ENCODE data around the gene ZBTB16.

DNA sequence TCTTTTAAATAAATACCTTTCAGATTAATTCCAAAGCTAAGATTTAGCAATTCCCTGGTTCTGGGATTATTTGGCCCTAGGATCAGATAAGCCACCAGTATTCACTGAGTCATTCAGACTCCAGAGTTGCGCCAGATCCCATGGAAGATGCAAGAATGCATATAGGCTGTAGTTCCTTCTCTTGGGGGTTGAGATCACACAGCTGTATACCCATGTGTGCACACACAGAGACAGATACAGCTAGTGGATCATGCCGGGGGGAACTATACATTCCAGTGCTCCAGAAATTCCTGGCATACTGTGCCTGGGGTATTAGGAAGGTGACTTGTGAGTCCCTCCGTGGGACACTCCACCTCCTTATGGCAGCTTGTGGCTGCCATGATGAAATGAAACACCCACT lies 75.4 kb downstream of the ZBTB16 start:
- TF ChIP-seq, protein P1, sequence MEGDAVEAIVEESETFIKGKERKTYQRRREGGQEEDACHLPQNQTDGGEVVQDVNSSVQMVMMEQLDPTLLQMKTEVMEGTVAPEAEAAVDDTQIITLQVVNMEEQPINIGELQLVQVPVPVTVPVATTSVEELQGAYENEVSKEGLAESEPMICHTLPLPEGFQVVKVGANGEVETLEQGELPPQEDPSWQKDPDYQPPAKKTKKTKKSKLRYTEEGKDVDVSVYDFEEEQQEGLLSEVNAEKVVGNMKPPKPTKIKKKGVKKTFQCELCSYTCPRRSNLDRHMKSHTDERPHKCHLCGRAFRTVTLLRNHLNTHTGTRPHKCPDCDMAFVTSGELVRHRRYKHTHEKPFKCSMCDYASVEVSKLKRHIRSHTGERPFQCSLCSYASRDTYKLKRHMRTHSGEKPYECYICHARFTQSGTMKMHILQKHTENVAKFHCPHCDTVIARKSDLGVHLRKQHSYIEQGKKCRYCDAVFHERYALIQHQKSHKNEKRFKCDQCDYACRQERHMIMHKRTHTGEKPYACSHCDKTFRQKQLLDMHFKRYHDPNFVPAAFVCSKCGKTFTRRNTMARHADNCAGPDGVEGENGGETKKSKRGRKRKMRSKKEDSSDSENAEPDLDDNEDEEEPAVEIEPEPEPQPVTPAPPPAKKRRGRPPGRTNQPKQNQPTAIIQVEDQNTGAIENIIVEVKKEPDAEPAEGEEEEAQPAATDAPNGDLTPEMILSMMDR (conservative IDR thresholded peaks at IDR 0.05; ENCODE audit: low read depth in 2 of 2) = no peak
- no peak for TF ChIP-seq POLR2AphosphoS5 (IDR thresholded peaks at IDR 0.05; ENCODE audit: low read depth)

All from GM23338 (cell line).